ENCODE data around the gene DHX35. TPM values are rescaled to one million over a fixed set of nuclear protein-coding genes. Genes with fewer than 3 reads are reported as not detected.
A peak's percentile ranks its signal among the peaks of the same experiment; 100 is the strongest.

DHX35 gene
- total and polyA plus RNA-seq, 2 of the 13 experiments (the other 11 are each of a cell fraction or from before 2014, with no cell fraction given): 25.8 to 28.7 TPM

DNA sequence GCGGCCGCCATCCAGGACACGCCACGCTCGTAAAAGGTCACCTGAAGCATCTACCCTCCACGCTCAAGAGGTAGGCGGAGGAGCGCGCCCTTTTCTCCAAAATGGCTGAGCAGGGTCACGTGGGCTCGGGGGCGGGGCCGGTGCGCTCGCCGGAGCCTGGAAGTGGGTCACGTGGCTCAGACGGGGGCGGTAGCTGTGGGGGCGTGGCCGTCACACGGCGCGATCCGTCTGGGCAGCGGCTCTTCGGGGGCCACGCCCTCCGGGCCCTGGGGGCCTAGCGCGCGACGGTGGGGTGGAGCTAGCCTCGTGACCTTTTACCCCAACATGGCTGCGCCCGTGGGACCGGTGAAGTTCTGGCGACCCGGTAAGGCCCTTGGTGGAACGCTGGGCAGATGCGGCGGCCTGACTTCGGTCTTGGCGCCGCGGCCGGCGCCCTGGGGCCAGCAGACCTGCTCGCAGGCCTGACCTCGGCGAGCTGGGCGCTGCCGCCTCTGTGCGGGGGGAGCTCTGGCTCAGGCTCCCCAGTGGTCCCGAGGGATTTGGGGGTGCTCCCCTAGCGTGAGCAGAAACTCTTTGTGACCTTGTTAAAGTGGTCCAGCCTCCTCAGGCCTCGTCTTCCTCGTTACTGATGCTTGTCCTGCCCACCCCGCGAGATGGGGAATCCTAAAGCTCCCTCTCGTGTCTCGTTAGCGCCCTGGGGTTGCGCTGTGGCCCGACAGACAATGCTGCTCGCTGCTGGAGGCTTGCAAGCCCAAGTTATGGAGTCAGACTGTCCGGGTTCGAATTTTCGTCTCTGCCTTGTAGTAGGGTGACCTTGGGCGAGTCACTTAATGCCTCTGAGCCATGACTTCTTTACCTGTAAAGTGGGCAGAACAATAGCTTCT lies at the start of gene DHX35 (continued):
- TF ChIP-seq ZNF670 (CRISPR knock-in tag; IDR thresholded peaks at IDR 0.05; ENCODE audit: borderline replicate concordance): 0 out of 2 replicates have a peak, but pooled peaks have one; percentile 20
- TF ChIP-seq, protein P1, sequence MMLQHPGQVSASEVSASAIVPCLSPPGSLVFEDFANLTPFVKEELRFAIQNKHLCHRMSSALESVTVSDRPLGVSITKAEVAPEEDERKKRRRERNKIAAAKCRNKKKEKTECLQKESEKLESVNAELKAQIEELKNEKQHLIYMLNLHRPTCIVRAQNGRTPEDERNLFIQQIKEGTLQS (CRISPR knock-in tag; IDR thresholded peaks at IDR 0.05): no peak; the same call in 1 of the 2 replicates
- peak; percentile 86 for TF ChIP-seq ETV6 (CRISPR knock-in tag; conservative IDR thresholded peaks at IDR 0.05)
- no peak for TF ChIP-seq MAFF (IDR thresholded peaks at IDR 0.05; ENCODE audit: low read depth, low read length)
- TF ChIP-seq, protein P2, sequence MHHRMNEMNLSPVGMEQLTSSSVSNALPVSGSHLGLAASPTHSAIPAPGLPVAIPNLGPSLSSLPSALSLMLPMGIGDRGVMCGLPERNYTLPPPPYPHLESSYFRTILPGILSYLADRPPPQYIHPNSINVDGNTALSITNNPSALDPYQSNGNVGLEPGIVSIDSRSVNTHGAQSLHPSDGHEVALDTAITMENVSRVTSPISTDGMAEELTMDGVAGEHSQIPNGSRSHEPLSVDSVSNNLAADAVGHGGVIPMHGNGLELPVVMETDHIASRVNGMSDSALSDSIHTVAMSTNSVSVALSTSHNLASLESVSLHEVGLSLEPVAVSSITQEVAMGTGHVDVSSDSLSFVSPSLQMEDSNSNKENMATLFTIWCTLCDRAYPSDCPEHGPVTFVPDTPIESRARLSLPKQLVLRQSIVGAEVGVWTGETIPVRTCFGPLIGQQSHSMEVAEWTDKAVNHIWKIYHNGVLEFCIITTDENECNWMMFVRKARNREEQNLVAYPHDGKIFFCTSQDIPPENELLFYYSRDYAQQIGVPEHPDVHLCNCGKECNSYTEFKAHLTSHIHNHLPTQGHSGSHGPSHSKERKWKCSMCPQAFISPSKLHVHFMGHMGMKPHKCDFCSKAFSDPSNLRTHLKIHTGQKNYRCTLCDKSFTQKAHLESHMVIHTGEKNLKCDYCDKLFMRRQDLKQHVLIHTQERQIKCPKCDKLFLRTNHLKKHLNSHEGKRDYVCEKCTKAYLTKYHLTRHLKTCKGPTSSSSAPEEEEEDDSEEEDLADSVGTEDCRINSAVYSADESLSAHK (CRISPR knock-in tag; IDR thresholded peaks at IDR 0.05; ENCODE audit: borderline replicate concordance): no peak
- TF ChIP-seq GLI4 (CRISPR knock-in tag; IDR thresholded peaks at IDR 0.05; ENCODE audit: borderline replicate concordance): peak; percentile 94; the same call in 1 of the 2 replicates
- TF ChIP-seq ZFP37 (CRISPR knock-in tag; IDR thresholded peaks at IDR 0.05; ENCODE audit: borderline replicate concordance): peak; percentile 22; the same call in 1 of the 2 replicates
- TF ChIP-seq, protein P3, sequence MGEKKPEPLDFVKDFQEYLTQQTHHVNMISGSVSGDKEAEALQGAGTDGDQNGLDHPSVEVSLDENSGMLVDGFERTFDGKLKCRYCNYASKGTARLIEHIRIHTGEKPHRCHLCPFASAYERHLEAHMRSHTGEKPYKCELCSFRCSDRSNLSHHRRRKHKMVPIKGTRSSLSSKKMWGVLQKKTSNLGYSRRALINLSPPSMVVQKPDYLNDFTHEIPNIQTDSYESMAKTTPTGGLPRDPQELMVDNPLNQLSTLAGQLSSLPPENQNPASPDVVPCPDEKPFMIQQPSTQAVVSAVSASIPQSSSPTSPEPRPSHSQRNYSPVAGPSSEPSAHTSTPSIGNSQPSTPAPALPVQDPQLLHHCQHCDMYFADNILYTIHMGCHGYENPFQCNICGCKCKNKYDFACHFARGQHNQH (CRISPR knock-in tag; IDR thresholded peaks at IDR 0.05): peak; percentile 98
- TF ChIP-seq ZNF629 (CRISPR knock-in tag; conservative IDR thresholded peaks at IDR 0.05): peak; percentile 94
- TF ChIP-seq TP53 (CRISPR knock-in tag; conservative IDR thresholded peaks at IDR 0.05): peak; percentile 91; the same call in 1 of the 2 replicates
- TF ChIP-seq SKI (IDR thresholded peaks at IDR 0.05; ENCODE audit: partially characterized antibody): peak; percentile 81
- peak; percentile 48; the same call in 1 of the 2 replicates for TF ChIP-seq MED13 (CRISPR knock-in tag; IDR thresholded peaks at IDR 0.05)
- TF ChIP-seq ZNF607 (CRISPR knock-in tag; IDR thresholded peaks at IDR 0.05; ENCODE audit: borderline replicate concordance): peak; percentile 96
- TF ChIP-seq DNMT1 (CRISPR knock-in tag; IDR thresholded peaks at IDR 0.05): peak; percentile 99
- TF ChIP-seq, protein P4, sequence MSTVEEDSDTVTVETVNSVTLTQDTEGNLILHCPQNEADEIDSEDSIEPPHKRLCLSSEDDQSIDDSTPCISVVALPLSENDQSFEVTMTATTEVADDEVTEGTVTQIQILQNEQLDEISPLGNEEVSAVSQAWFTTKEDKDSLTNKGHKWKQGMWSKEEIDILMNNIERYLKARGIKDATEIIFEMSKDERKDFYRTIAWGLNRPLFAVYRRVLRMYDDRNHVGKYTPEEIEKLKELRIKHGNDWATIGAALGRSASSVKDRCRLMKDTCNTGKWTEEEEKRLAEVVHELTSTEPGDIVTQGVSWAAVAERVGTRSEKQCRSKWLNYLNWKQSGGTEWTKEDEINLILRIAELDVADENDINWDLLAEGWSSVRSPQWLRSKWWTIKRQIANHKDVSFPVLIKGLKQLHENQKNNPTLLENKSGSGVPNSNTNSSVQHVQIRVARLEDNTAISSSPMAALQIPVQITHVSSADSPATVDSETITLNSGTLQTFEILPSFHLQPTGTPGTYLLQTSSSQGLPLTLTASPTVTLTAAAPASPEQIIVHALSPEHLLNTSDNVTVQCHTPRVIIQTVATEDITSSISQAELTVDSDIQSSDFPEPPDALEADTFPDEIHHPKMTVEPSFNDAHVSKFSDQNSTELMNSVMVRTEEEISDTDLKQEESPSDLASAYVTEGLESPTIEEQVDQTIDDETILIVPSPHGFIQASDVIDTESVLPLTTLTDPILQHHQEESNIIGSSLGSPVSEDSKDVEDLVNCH (CRISPR knock-in tag; IDR thresholded peaks at IDR 0.05): no peak
- peak; percentile 93 for TF ChIP-seq PPARG (CRISPR knock-in tag; conservative IDR thresholded peaks at IDR 0.05)
- TF ChIP-seq, protein P5, sequence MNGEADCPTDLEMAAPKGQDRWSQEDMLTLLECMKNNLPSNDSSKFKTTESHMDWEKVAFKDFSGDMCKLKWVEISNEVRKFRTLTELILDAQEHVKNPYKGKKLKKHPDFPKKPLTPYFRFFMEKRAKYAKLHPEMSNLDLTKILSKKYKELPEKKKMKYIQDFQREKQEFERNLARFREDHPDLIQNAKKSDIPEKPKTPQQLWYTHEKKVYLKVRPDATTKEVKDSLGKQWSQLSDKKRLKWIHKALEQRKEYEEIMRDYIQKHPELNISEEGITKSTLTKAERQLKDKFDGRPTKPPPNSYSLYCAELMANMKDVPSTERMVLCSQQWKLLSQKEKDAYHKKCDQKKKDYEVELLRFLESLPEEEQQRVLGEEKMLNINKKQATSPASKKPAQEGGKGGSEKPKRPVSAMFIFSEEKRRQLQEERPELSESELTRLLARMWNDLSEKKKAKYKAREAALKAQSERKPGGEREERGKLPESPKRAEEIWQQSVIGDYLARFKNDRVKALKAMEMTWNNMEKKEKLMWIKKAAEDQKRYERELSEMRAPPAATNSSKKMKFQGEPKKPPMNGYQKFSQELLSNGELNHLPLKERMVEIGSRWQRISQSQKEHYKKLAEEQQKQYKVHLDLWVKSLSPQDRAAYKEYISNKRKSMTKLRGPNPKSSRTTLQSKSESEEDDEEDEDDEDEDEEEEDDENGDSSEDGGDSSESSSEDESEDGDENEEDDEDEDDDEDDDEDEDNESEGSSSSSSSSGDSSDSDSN (CRISPR knock-in tag; IDR thresholded peaks at IDR 0.05): peak; percentile 97
- no peak for TF ChIP-seq NCOA5 (CRISPR knock-in tag; IDR thresholded peaks at IDR 0.05)

All from HepG2 (cell line).